ENCODE results near the gene GATB. TPM values are rescaled to one million over a fixed set of nuclear protein-coding genes. Genes with fewer than 3 reads are reported as not detected.

GATB gene
- total RNA-seq, 2 experiments from 2014 or later: 13.1 to 14.0 TPM

- DNase-seq: no peak
- ChIA-PET CTCF (interaction anchor here (1.6 kb wide), 1 partner anchor 24 kb away, joined by 3 read pairs; no protein-coding TSS in a partner anchor), POLR2A (no interaction called here)
- Mint-ChIP-seq H3K4me1 (peaks cover 8% of the 10 kb centered on the region), H3K9me3 (no peaks in the 10 kb centered on the region), H3K36me3 (ENCODE audit: low read depth) (no peaks in the 10 kb centered on the region), H3K4me3 (no peak overlapping the region), H3K27ac (no peak overlapping the region), H3K27me3 (no peaks in the 10 kb centered on the region)
These were observed 93.1 kb downstream of the GATB start for GRCh38 chr4:151667666-151668065.

- Mint-ChIP-seq H3K36me3 (ENCODE audit: low read depth) (no peaks in the 10 kb centered on the region), H3K4me1 (peaks cover 8% of the 10 kb centered on the region), H3K27me3 (no peaks in the 10 kb centered on the region), H3K4me3 (no peak overlapping the region), H3K27ac (peak overlapping the region; percentile 3), H3K9me3 (no peaks in the 10 kb centered on the region)
- CTCF ChIA-PET: interaction anchor here (1.6 kb wide), 1 partner anchor 23 kb away, joined by 3 read pairs; no protein-coding TSS in a partner anchor
- POLR2A ChIA-PET: no interaction called here
- no peak for DNase-seq
These were observed 93.8 kb downstream of the GATB start for GRCh38 chr4:151667048-151667447.

DNA sequence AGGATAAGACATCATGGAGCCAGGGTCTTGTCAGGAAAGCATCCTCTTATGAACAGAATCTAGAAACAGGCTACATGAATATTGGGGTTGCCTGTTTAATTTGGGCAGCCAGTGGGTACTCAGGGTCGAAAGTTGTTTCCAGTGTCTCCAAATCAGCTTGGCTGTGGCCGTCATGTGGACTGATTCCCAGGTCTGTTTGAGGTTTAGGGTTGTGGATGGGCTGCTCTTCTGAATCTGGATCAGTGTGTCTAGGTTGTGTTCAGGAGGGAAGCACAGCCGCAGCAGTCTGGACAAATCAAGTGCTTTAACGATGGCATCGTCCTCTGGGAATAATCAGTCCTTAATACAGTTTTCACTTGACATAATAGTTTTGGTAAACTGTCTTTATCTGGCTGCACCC lies 94.3 kb downstream of the GATB start:
- H3K4me1 Mint-ChIP-seq: peaks cover 8% of the 10 kb centered on the region
- ChIA-PET CTCF (interaction anchor here (1.6 kb wide), 1 partner anchor 22 kb away, joined by 3 read pairs; no protein-coding TSS in a partner anchor), POLR2A (no interaction called here)
- DNase-seq: no peak
- no peaks in the 10 kb centered on the region for H3K36me3 Mint-ChIP-seq (ENCODE audit: low read depth)
- no peaks in the 10 kb centered on the region for H3K27me3 Mint-ChIP-seq
- no peaks in the 10 kb centered on the region for H3K9me3 Mint-ChIP-seq
- H3K27ac Mint-ChIP-seq: no peak overlapping the region
- H3K4me3 Mint-ChIP-seq: no peak overlapping the region

DNA sequence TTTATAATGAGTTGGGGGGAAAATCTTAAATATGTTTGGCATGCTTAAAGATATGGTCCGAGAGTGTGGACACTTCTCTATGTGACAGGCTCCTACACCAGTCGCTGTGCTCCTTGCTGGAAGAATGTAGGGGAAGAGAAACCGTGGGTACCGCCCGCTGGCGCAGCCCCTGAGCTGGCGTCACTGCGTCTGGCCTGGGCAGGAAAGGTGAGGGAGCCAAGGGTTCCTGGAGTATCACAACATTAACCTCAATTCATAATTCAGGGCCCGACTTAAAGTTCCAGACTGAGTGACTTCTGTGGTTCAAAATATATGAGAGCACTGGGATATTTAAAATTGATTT lies 95.1 kb downstream of the GATB start:
- peaks cover 8% of the 10 kb centered on the region for H3K4me1 Mint-ChIP-seq
- H3K9me3 Mint-ChIP-seq: no peaks in the 10 kb centered on the region
- CTCF ChIA-PET: no interaction called here
- H3K27me3 Mint-ChIP-seq: no peaks in the 10 kb centered on the region
- POLR2A ChIA-PET: no interaction called here
- no peak overlapping the region for H3K4me3 Mint-ChIP-seq
- no peak overlapping the region for H3K27ac Mint-ChIP-seq
- DNase-seq: no peak
- H3K36me3 Mint-ChIP-seq (ENCODE audit: low read depth): no peaks in the 10 kb centered on the region

GRCh38 chr4:151665022-151665784 lies 95.6 kb downstream of the GATB start:
- no peak for DNase-seq
- Mint-ChIP-seq H3K4me1 (peaks cover 8% of the 10 kb centered on the region), H3K27ac (no peak overlapping the region), H3K9me3 (no peaks in the 10 kb centered on the region), H3K27me3 (no peaks in the 10 kb centered on the region), H3K36me3 (ENCODE audit: low read depth) (no peaks in the 10 kb centered on the region), H3K4me3 (no peak overlapping the region)
- ChIA-PET POLR2A (no interaction called here), CTCF (no interaction called here)

GRCh38 chr4:151664289-151664688 lies 96.5 kb downstream of the GATB start:
- ChIA-PET POLR2A (no interaction called here), CTCF (no interaction called here)
- peaks cover 13% of the 10 kb centered on the region for H3K4me1 Mint-ChIP-seq
- no peaks in the 10 kb centered on the region for H3K36me3 Mint-ChIP-seq (ENCODE audit: low read depth)
- no peaks in the 10 kb centered on the region for H3K9me3 Mint-ChIP-seq
- no peak for DNase-seq
- H3K27ac Mint-ChIP-seq: no peak overlapping the region
- H3K27me3 Mint-ChIP-seq: no peaks in the 10 kb centered on the region
- H3K4me3 Mint-ChIP-seq: no peak overlapping the region

GRCh38 chr4:151663109-151663508 lies 97.7 kb downstream of the GATB start:
- Mint-ChIP-seq H3K27ac (no peak overlapping the region), H3K9me3 (no peaks in the 10 kb centered on the region), H3K36me3 (ENCODE audit: low read depth) (no peaks in the 10 kb centered on the region), H3K27me3 (no peaks in the 10 kb centered on the region), H3K4me3 (no peak overlapping the region), H3K4me1 (peaks cover 17% of the 10 kb centered on the region)
- ChIA-PET POLR2A (no interaction called here), CTCF (no interaction called here)
- DNase-seq: no peak

- H3K27me3 Mint-ChIP-seq: no peaks in the 10 kb centered on the region
- peaks cover 12% of the 10 kb centered on the region for H3K4me1 Mint-ChIP-seq
- H3K9me3 Mint-ChIP-seq: no peaks in the 10 kb centered on the region
- H3K27ac Mint-ChIP-seq: no peak overlapping the region
- H3K36me3 Mint-ChIP-seq (ENCODE audit: low read depth): no peaks in the 10 kb centered on the region
- ChIA-PET CTCF (no interaction called here), POLR2A (no interaction called here)
- no peak for DNase-seq
- H3K4me3 Mint-ChIP-seq: no peak overlapping the region
These were observed 98.9 kb downstream of the GATB start for GRCh38 chr4:151661873-151662272.

GRCh38 chr4:151660676-151661075 lies 100.1 kb downstream of the GATB start:
- ChIA-PET POLR2A (no interaction called here), CTCF (no interaction called here)
- no peaks in the 10 kb centered on the region for H3K36me3 Mint-ChIP-seq (ENCODE audit: low read depth)
- DNase-seq: no peak
- H3K4me1 Mint-ChIP-seq: peaks cover 10% of the 10 kb centered on the region
- no peak overlapping the region for H3K27ac Mint-ChIP-seq
- H3K27me3 Mint-ChIP-seq: no peaks in the 10 kb centered on the region
- H3K9me3 Mint-ChIP-seq: no peaks in the 10 kb centered on the region
- H3K4me3 Mint-ChIP-seq: no peak overlapping the region

- no peak overlapping the region for H3K27ac Mint-ChIP-seq
- no peak overlapping the region for H3K4me3 Mint-ChIP-seq
- no peak for DNase-seq
- no peaks in the 10 kb centered on the region for H3K36me3 Mint-ChIP-seq (ENCODE audit: low read depth)
- peaks cover 10% of the 10 kb centered on the region for H3K4me1 Mint-ChIP-seq
- no peaks in the 10 kb centered on the region for H3K27me3 Mint-ChIP-seq
- ChIA-PET CTCF (no interaction called here), POLR2A (no interaction called here)
- no peaks in the 10 kb centered on the region for H3K9me3 Mint-ChIP-seq
These were observed 101.0 kb downstream of the GATB start for GRCh38 chr4:151659601-151660364.

- no peak overlapping the region for H3K4me3 Mint-ChIP-seq
- POLR2A ChIA-PET: no interaction called here
These were observed 101.7 kb downstream of the GATB start for GRCh38 chr4:151658959-151659600.

GRCh38 chr4:151657896-151658295 lies 102.9 kb downstream of the GATB start:
- Mint-ChIP-seq H3K27me3 (no peaks in the 10 kb centered on the region), H3K4me1 (peaks cover 10% of the 10 kb centered on the region), H3K36me3 (ENCODE audit: low read depth) (no peaks in the 10 kb centered on the region), H3K9me3 (no peaks in the 10 kb centered on the region), H3K27ac (no peak overlapping the region), H3K4me3 (no peak overlapping the region)
- DNase-seq: no peak
- ChIA-PET CTCF (no interaction called here), POLR2A (no interaction called here)

More at GRCh38 chr4:151658959-151659600, 101.7 kb downstream of the GATB start:
- H3K27ac Mint-ChIP-seq: peak overlapping the region; percentile 45
- no peaks in the 10 kb centered on the region for H3K9me3 Mint-ChIP-seq
- H3K36me3 Mint-ChIP-seq (ENCODE audit: low read depth): no peaks in the 10 kb centered on the region
- no peak for DNase-seq
- H3K4me1 Mint-ChIP-seq: peaks cover 10% of the 10 kb centered on the region
- CTCF ChIA-PET: no interaction called here
- H3K27me3 Mint-ChIP-seq: no peaks in the 10 kb centered on the region

GRCh38 chr4:151656058-151656457 lies 104.7 kb downstream of the GATB start:
- DNase-seq: no peak
- Mint-ChIP-seq H3K36me3 (ENCODE audit: low read depth) (no peaks in the 10 kb centered on the region), H3K4me1 (peaks cover 10% of the 10 kb centered on the region), H3K9me3 (no peaks in the 10 kb centered on the region), H3K27ac (no peak overlapping the region), H3K4me3 (no peak overlapping the region), H3K27me3 (no peaks in the 10 kb centered on the region)
- ChIA-PET CTCF (no interaction called here), POLR2A (no interaction called here)
